Natural killer cell (primary cell): ENCODE results near the gene CCDC102A. TPM values are rescaled to one million over a fixed set of nuclear protein-coding genes. Genes with fewer than 3 reads are reported as not detected.
A peak's percentile ranks its signal among the peaks of the same experiment; 100 is the strongest.

Experiments used
- ATAC-seq, 3 donors: fragments of 150-1000 bp in 2 of 3; fragments of 200-7000 bp in 1 of 3; cut with Tn5 transposase; 1 replicate in 1 of 3; 2 replicates in 2 of 3; pipeline ENCODE4 v1.10.0; 2021; ENCODE audit warnings: mild to moderate bottlenecking in 2 of 3, moderate library complexity in 2 of 3
- DNase-seq, 2 donors: peaks; one replicate each; pipeline versions ENCODE4 v3.0.0 to v3.0.0-alpha.2; 2013 to 2021; ENCODE audit warnings: mixed read lengths in 1 of 2
- H3K27ac ChIP-seq: one replicate; pipeline ENCODE4 v1.5.1; 2013; ENCODE audit warnings: mild to moderate bottlenecking, low read length
- H3K27me3 ChIP-seq: one replicate; pipeline ENCODE4 v1.6.1; 2013; ENCODE audit warnings: low read length; ENCODE audit not compliant: control insufficient read depth, insufficient read depth
- H3K36me3 ChIP-seq: one replicate; pipeline ENCODE4 v1.6.1; 2013; ENCODE audit warnings: low read length; ENCODE audit not compliant: control insufficient read depth, insufficient read depth
- H3K4me1 ChIP-seq: one replicate; pipeline ENCODE4 v1.6.1; 2013; ENCODE audit warnings: low read length; ENCODE audit not compliant: control insufficient read depth, insufficient read depth
- H3K4me3 ChIP-seq: one replicate; pipeline ENCODE4 v1.5.1; 2013; ENCODE audit warnings: low read length
- H3K9me3 ChIP-seq: one replicate; pipeline ENCODE4 v1.6.1; 2013; ENCODE audit warnings: low read length; ENCODE audit not compliant: control insufficient read depth, insufficient read depth
- H3K27ac Mint-ChIP-seq, 2 donors: one replicate each; pipeline ENCODE4 v1.8.0; 2022; ENCODE audit warnings: mild to moderate bottlenecking in 2 of 2, mixed read lengths in 2 of 2, moderate library complexity in 1 of 2
- H3K27me3 Mint-ChIP-seq, 2 donors: one replicate each; pipeline ENCODE4 v1.8.0; 2022; ENCODE audit warnings: low read depth in 2 of 2, mixed read lengths in 2 of 2
- H3K36me3 Mint-ChIP-seq: one replicate; pipeline ENCODE4 v1.8.0; 2022; ENCODE audit warnings: mixed read lengths
- H3K4me1 Mint-ChIP-seq, 2 donors: one replicate each; pipeline ENCODE4 v1.8.0; 2022; ENCODE audit warnings: mixed read lengths in 2 of 2
- H3K4me3 Mint-ChIP-seq: one replicate; pipeline ENCODE4 v1.8.0; 2022; ENCODE audit warnings: mild to moderate bottlenecking, moderate library complexity, mixed read lengths
- H3K9me3 Mint-ChIP-seq, 2 donors: one replicate each; pipeline ENCODE4 v1.8.0; 2022; ENCODE audit warnings: mixed read lengths in 2 of 2
- CTCF ChIP-seq: fragments of 200-600 bp; IDR thresholded peaks from one replicate; pipeline ENCODE4 v1.8.0; 2022; ENCODE audit warnings: antibody characterized with exemption
- WGBS: methylation state at CpG from one replicate; pipeline ENCODE4 v1.1.7; 2013; ENCODE audit warnings: missing lambda C conversion rate; ENCODE audit not compliant: insufficient coverage; 5-methylcytosine and 5-hydroxymethylcytosine counted together
- intact Hi-C: fragments of 100-400 bp; cut with micrococcal nuclease; formaldehyde crosslinking; loops from one replicate; pipeline ENCODE4 v1.14.2; 2022
- total RNA-seq, 4 donors: library from RNA; stranded (reverse); fragments of 120-200 nt in 1 of 4; gene quantifications; one replicate each; pipeline versions ENCODE4 v1.2.3 to v1.2.4, GENCODE V29; 2013 to 2022

Gene CCDC102A
- total RNA-seq, 3 donors from 2014 or later (not counting 1 experiment from before 2014, with no cell fraction given) = 15.5 to 24.4 (median 17.1) TPM

DNA sequence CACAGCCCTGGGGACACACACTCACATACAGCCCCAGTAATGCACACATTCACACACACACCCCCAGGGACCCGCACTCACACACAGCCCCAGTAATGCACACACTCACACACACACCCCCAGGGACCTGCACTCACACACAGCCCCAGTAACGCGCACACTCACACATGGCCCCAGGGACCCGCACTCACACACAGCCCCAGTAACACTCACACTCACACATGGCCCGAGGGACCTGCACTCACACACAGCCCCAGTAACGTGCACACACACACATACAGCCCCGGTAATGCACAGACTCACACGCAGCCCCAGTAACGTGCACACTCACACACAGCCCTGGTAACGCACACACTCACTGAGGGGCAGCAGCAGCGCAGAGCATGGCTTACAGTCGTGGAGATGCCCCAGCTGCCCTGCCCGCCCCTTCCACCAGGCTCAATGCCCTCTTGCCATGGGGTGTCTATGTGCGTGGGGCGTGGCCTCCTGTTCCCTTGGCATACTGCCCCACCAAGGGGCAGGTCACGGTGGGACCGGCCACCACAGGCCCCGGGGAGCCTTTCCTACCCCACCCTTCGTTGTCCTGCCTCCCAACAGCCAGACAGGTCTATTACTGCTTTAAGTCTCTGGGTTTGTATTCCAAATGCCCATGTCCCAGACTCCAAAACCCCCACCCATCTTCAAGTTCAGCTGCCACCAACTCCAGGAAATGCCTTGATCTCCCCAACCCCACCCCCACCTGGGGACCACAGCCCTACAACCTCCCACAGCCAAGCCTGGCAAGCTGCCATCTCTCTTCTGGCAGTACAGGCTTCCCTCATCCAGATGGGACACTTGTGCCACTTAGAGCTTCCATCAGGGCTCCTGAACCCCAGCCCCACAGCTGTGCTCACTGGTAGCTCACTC lies 2.7 kb downstream of the CCDC102A start:
- H3K36me3 ChIP-seq = no peaks in the 10 kb centered on the region
- H3K27ac Mint-ChIP-seq = peak overlapping the region; percentile 99
- H3K9me3 ChIP-seq = no peaks in the 10 kb centered on the region
- TF ChIP-seq CTCF = no peak
- DNase-seq (peak; percentile 16 to 73), ATAC-seq (no peak)
- intact Hi-C loops = loop anchor here (5.0 kb wide), 3 partner anchors 59 to 231 kb away; no protein-coding TSS in a partner anchor
- no peaks in the 10 kb centered on the region for H3K9me3 Mint-ChIP-seq
- no peaks in the 10 kb centered on the region for H3K27me3 Mint-ChIP-seq
- H3K4me3 ChIP-seq = no peak overlapping the region
- no peaks in the 10 kb centered on the region for H3K27me3 ChIP-seq
- peaks cover 89% of the 10 kb centered on the region for H3K4me1 ChIP-seq
- no peaks in the 10 kb centered on the region for H3K36me3 Mint-ChIP-seq
- H3K4me3 Mint-ChIP-seq = peak overlapping the region; percentile 57
- H3K27ac ChIP-seq = peak overlapping the region; percentile 95
- 42% methylated on average over 19 of the region's 19 CpGs for WGBS
- H3K4me1 Mint-ChIP-seq = peaks cover 78 to 88% of the 10 kb centered on the region in 2 donors

GRCh38 chr16:57532266-57532625 lies 4.1 kb downstream of the CCDC102A start:
- ATAC-seq = no peak
- H3K27me3 Mint-ChIP-seq = no peaks in the 10 kb centered on the region
- Histone ChIP-seq H3K4me1 (peaks cover 83% of the 10 kb centered on the region), H3K9me3 (no peaks in the 10 kb centered on the region), H3K36me3 (peaks cover 7% of the 10 kb centered on the region), H3K4me3 (no peak overlapping the region), H3K27me3 (no peaks in the 10 kb centered on the region), H3K27ac (peak overlapping the region; percentile 92)
- peak in 1 of 2 donors; percentile 15 for DNase-seq
- peaks cover 64 to 74% of the 10 kb centered on the region in 2 donors for H3K4me1 Mint-ChIP-seq
- 75% methylated on average over 7 of the region's 7 CpGs for WGBS
- intact Hi-C loops = loop anchor here (5.0 kb wide), 3 partner anchors 60 to 230 kb away; no protein-coding TSS in a partner anchor
- peak overlapping the region; percentile 92 for H3K4me3 Mint-ChIP-seq
- TF ChIP-seq CTCF = no peak
- no peaks in the 10 kb centered on the region for H3K9me3 Mint-ChIP-seq
- H3K36me3 Mint-ChIP-seq = no peaks in the 10 kb centered on the region
- peak overlapping the region; percentile 99 for H3K27ac Mint-ChIP-seq

GRCh38 chr16:57531635-57532265 lies 4.6 kb downstream of the CCDC102A start:
- no peak for TF ChIP-seq CTCF
- intact Hi-C loops = loop anchor here (5.0 kb wide), 3 partner anchors 61 to 229 kb away; no protein-coding TSS in a partner anchor
- WGBS = 88% methylated on average over 7 of the region's 8 CpGs
- Mint-ChIP-seq H3K27me3 (no peaks in the 10 kb centered on the region), H3K9me3 (no peaks in the 10 kb centered on the region), H3K4me1 (peaks cover 59 to 69% of the 10 kb centered on the region in 2 donors), H3K4me3 (peak overlapping the region; percentile 92), H3K27ac (peak overlapping the region; percentile 99), H3K36me3 (no peaks in the 10 kb centered on the region)
- Histone ChIP-seq H3K4me1 (peaks cover 81% of the 10 kb centered on the region), H3K36me3 (peaks cover 7% of the 10 kb centered on the region), H3K27ac (peak overlapping the region; percentile 92), H3K27me3 (no peaks in the 10 kb centered on the region), H3K4me3 (no peak overlapping the region), H3K9me3 (no peaks in the 10 kb centered on the region)
- DNase-seq (no peak), ATAC-seq (no peak)
